Cerebellar cortex (tissue), 1 donor: ENCODE measurements around the gene ZNF491.
A peak's percentile ranks its signal among the peaks of the same experiment; 100 is the strongest.
"Not testable (repeated sequence)": the region's sequence is repeated elsewhere in the genome, so short reads cannot be mapped to it uniquely, and the experiment has no call there.

Experiments used
- DNase-seq: peaks from one replicate; pipeline ENCODE4 v3.0.0-alpha.2; 2015; ENCODE audit warnings: low spot score

ZNF491 gene

GRCh38 chr19:11806354-11807098 is 8.2 kb downstream of the ZNF491 start:
- no peak for DNase-seq

GRCh38 chr19:11807099-11807380 is 8.7 kb downstream of the ZNF491 start:
- DNase-seq = no peak

GRCh38 chr19:11813703-11814028 is 15.3 kb downstream of the ZNF491 start:
- DNase-seq = no peak

DNA sequence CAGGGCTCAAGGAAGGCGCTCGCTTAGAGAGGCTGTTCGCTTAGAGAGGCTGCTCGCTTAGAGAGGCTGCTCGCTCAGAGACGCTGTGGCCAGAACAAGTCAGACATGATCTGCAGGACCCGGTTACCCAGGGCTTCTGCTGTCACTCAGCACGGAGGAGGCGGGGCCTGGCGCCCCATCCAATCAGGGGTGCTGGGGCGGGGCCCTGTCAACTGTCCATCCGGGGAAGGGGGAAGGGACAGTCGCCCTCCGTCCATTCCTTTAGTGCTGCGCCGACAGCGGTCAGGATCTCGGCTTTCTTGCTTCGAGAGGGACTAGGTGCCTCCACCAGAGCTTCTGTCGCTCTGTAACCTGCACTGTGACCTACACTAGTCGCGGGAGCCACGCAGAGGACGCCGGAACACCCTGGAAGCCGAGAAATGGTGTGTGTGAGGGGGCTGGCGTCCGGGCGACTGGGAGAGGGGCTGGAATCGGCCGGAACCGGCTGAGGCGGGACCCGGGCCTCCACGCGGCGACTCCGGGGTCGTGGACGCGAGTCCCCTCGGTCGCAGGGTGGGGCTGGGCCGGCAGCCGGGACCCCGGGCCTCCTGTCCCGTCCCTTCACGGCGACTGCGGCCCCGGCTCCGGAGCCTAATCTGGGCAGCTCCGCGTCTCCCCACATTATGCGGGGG is 15.8 kb downstream of the ZNF491 start, which contains the start of gene ZNF440:
ZNF440 (plus strand) TSS at position 245 of the 671 bp plus-strand sequence; CDS start at position 420, 175 bp downstream.
- peak; percentile 98 for DNase-seq

- DNase-seq = peak; percentile 31
These were observed 16.3 kb downstream of the ZNF491 start for GRCh38 chr19:11814700-11815035.

GRCh38 chr19:11821474-11822109 is 23.3 kb downstream of the ZNF491 start:
- no peak for DNase-seq

DNA sequence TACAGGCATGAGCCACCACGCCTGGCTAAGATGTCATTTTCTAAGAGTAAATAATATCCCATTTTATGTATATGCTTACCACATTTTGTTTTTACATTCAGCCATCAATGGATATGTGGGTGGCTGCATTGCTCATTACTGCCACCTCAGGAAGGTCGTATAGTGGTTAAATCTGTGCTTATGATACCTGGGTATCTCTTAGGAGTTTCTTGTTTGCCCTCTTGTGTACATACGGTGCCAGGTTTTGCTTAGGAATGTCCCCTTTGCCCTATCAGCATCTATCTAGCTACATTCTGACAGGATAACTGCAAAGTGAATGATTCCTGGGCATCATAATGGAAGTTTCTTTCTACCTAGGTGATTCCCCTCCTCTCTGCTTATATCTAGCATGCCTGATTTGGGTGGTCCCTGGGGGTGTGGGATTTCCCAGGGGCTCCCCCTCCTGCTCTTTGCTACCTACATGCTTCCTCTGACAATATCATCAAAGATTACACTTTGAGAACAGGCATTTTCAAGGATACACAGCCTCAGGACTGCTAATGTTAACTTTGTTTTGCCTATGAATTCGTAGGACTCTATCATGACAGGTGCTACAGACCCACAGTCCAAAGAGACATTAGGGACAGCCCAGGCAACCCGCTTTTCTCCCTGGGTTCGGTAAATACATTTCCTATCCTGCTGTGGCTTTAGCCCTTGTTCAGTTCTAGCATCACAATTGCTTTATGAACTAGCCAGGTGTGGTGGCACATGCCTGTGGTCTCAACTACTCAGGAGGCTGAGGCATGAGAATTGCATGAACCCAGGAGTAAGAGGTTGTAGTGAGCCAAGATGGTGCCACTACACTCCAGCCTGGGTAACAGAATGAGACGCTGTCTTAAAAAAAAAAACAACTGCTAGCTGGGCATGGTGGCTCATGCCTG is 30.9 kb downstream of the ZNF491 start:
- not testable (repeated sequence) for DNase-seq

GRCh38 chr19:11832253-11832912 is 34.1 kb downstream of the ZNF491 start:
- no peak for DNase-seq

- DNase-seq = no peak
These were observed 35.2 kb downstream of the ZNF491 start for GRCh38 chr19:11833541-11833940.

GRCh38 chr19:11835626-11836066 is 37.3 kb downstream of the ZNF491 start:
- not testable (repeated sequence) for DNase-seq

DNA sequence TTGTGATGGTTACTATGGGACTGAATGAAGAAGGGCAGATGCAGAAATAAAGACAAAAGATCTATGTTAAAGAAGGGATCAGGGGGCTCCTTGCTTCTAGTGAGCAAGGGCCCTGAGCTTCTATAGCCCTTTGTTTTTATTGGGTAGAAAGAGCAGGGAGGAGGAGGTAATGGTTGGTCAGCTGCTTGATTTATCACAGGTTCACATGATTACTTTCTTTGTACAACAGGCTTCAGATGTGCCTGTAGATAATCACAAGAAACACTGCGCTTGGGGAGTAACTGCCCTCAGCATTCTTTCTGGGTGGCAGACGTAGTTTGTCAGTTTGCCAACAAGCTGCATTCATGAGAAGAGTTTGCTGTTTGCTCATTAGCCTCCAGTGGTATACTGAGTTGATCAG is 45.4 kb downstream of the ZNF491 start:
- DNase-seq = no peak

- not testable (repeated sequence) for DNase-seq
These were observed 49.3 kb downstream of the ZNF491 start for GRCh38 chr19:11847615-11848014.

GRCh38 chr19:11848200-11848593 is 49.9 kb downstream of the ZNF491 start:
- DNase-seq = no peak

DNA sequence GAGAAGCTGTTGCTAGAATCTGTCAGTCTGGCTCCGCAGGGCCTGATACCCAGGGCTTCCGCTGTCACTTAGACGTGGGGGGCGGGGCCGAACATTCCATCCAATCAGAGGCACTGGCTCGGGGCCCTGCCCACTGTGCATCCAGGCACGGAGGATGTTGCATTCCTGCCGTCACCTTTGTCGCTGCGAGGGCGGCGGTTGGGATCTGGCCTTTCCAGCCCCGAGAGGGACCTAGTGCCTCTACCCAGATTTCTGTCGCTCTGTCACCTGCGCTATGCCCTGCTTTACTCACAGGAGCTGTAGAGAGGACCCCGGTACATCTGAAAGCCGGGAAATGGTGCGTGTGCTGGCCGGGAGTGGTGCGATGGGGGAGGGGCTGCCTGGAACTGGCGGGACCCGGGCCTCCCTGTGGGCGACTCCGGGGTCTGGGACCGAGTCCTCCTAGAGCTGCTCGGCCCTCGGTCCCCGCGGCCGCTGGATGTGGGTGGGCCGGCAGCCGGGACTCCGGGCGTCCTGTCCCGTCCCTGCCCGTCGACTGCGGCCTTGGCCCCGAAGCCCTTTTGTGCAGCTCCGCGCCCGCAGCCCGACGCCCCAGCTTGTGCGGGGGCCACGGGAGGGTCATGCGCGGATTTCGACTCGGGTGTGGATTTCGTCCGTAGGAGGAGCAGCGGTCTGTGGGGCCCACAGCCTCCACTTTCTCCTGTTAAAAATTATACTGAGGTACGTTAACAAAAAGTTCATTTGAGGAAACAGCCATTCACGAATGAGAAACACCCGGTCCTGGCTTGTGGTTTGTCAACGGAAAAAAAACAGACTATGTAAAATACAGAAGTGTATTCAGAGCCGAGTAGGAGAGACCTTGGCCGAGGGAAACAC is 50.5 kb downstream of the ZNF491 start, which contains the start of gene ZNF439:
ZNF439 (plus strand) TSS at position 133 of the 876 bp plus-strand sequence; CDS start at position 275, 142 bp downstream.
- DNase-seq = peak; percentile 95

- DNase-seq = not testable (repeated sequence)
These were observed 52.0 kb downstream of the ZNF491 start for GRCh38 chr19:11850289-11850688.

DNA sequence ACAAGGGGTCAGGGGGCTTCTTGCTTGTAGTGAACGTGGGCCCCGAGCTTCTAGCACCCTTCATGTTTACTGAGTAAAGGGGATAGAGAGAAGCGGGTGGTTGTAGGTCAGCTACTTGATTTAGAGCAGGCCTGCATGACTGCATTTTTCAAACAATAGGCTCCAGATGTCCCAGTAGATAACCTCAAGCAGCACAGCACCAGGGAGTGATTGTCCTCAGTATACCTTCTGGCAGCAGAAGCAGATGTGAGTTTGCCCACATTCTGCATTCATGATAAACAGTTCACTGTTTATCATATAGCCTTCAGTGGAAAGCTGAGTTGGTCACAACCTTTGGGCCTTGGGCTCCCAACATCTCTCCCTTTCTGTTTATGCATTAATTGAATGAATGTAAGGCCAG is 55.0 kb downstream of the ZNF491 start:
- no peak for DNase-seq

GRCh38 chr19:11856596-11857250 is 58.4 kb downstream of the ZNF491 start:
- no peak for DNase-seq
